Loucy (cell line): ENCODE data around the gene KANK2.
A peak's percentile ranks its signal among the peaks of the same experiment; 100 is the strongest.

Experiments
- CTCF ChIP-seq: fragments of 200-600 bp; sonication (generic); conservative IDR thresholded peaks from 2 replicates; pipeline ENCODE4 v1.5.1; 2014; ENCODE audit warnings: mild to moderate bottlenecking, antibody characterized with exemption, low read length
- EZH2phosphoT487 ChIP-seq: fragments of 200-600 bp; IDR thresholded peaks from 2 replicates; pipeline ENCODE4 v1.6.1; 2018; ENCODE audit warnings: antibody characterized with exemption, mild to moderate bottlenecking, moderate library complexity, borderline replicate concordance

DNA sequence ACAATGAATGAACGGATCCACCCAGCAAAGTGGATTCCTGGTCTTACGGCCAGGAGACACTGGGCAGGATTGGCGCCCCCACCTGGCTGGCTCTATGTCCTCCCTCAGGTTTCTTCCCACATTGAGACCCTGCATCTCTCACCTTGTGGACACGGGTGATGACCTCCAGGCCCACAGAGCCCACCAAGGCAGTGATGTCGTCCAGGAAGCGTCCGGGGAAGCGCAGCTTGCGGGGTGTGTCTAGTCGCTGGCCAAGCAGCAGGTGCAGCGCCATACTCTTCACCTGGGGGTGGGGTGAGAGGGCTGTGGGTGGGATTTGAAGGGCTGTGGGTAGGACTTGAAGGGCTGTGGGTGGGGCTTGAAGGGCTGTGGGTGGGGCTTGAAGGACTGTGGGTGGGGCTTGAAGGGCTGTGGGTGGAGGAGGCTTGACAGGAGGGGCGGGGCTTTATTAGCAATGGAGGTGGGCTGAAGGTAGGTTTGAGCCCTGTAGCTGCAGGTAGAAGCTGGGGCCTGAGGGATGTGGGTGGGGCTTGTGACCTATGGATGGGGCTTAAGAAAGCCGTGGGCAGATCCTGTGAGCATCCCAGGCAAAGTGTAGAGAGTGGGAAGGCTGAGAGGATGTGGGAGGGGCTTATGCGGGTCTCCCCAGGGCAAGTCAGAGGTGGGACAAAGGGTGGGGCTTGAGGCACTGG lies 30.0 kb upstream of the KANK2 start:
- TF ChIP-seq EZH2phosphoT487: no peak
- TF ChIP-seq CTCF: peak; percentile 69
